GM18867 (cell line): Measurements from ENCODE around the gene N4BP3.

Experiments
- ATAC-seq: cut with Tn5 transposase; IDR thresholded peaks from one replicate; pipeline ENCODE4 v1.9.1; 2021; ENCODE audit warnings: mild to moderate bottlenecking, moderate library complexity; ENCODE audit not compliant: unreplicated experiment

N4BP3 gene

GRCh38 chr5:178094345-178094744 lies 19.0 kb upstream of the N4BP3 start:
- no peak for ATAC-seq

- ATAC-seq, result no peak
Measured at GRCh38 chr5:178098685-178099084, 14.6 kb upstream of the N4BP3 start.

GRCh38 chr5:178103612-178104011 lies 9.7 kb upstream of the N4BP3 start:
- ATAC-seq, result no peak

GRCh38 chr5:178104492-178104891 lies 8.8 kb upstream of the N4BP3 start:
- ATAC-seq, result no peak

GRCh38 chr5:178106086-178106485 lies 7.2 kb upstream of the N4BP3 start:
- ATAC-seq, result no peak

GRCh38 chr5:178106556-178107239 lies 6.6 kb upstream of the N4BP3 start:
- ATAC-seq, result peak; percentile 58

- no peak for ATAC-seq
Measured at GRCh38 chr5:178107756-178108310, 5.5 kb upstream of the N4BP3 start.

- no peak for ATAC-seq
Measured at GRCh38 chr5:178108446-178108845, 4.9 kb upstream of the N4BP3 start.

- no peak for ATAC-seq
Measured at GRCh38 chr5:178108966-178109365, 4.4 kb upstream of the N4BP3 start.

GRCh38 chr5:178110511-178110910 lies 2.8 kb upstream of the N4BP3 start:
- no peak for ATAC-seq

- no peak for ATAC-seq
Measured at GRCh38 chr5:178111925-178112324, 1.4 kb upstream of the N4BP3 start.

GRCh38 chr5:178112545-178112944 lies 787 bp upstream of the N4BP3 start:
- ATAC-seq, result no peak

- no peak for ATAC-seq
Measured at GRCh38 chr5:178113841-178114324, 551 bp downstream of the N4BP3 start.

- ATAC-seq, result no peak
Measured at GRCh38 chr5:178114325-178115135, 1.2 kb downstream of the N4BP3 start.

- ATAC-seq, result peak; percentile 22
Measured at GRCh38 chr5:178115136-178115813, 1.9 kb downstream of the N4BP3 start.

- no peak for ATAC-seq
Measured at GRCh38 chr5:178115814-178116142, 2.4 kb downstream of the N4BP3 start.

- ATAC-seq, result peak; percentile 29
Measured at GRCh38 chr5:178116143-178116885, 3.0 kb downstream of the N4BP3 start.

- no peak for ATAC-seq
Measured at GRCh38 chr5:178117923-178118701, 4.8 kb downstream of the N4BP3 start.

GRCh38 chr5:178119915-178120606 lies 6.7 kb downstream of the N4BP3 start:
- ATAC-seq, result no peak
